ENCODE data around the gene MSLN.

DNA sequence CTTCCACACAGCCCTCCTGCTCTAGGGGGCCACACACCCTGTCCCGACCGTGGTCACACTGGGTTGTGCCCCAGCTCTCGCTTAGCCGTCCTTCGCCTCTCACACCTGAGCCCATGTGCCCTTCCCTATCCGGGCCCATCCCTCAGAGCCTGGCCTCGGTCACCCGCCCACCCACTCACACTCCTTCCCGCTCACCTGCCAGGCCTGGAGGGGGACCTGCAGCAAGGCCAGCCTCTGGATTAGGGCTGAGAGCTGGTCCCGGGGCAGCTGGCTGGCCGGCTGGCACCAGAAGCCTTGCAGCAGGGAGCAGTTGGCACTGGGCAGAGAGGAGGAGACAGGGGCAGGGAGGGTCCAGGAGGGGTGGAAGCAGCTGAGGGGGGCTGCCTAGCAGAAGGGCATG lies 17.9 kb downstream of the MSLN start:
- no peak for TF ChIP-seq CTCF (IDR thresholded peaks at IDR 0.05)
- no peak for TF ChIP-seq POLR2A (IDR thresholded peaks at IDR 0.05)
